ENCODE results near the gene CDH2. TPM values are rescaled to one million over a fixed set of nuclear protein-coding genes. Genes with fewer than 3 reads are reported as not detected.

Gene CDH2
- total RNA-seq, 1 experiment from 2014 or later: 15.0 TPM

- H3K4me1 ChIP-seq (ENCODE audit: insufficient read depth, low read length, poor library complexity, severe bottlenecking): no peaks in the 10 kb centered on the region
- CTCF ChIA-PET: no interaction called here
- H3K9me3 ChIP-seq (ENCODE audit: low read depth, low read length, poor library complexity, severe bottlenecking): no peaks in the 10 kb centered on the region
- POLR2A ChIA-PET (ENCODE audit: low non-redundant PET): no interaction called here
- H3K36me3 ChIP-seq (ENCODE audit: insufficient read depth, low read length, poor library complexity, severe bottlenecking): no peaks in the 10 kb centered on the region
- no TSS peak for BruUV-seq (replicated peaks)
- H3K27ac ChIP-seq (ENCODE audit: low read depth, low read length, poor library complexity, severe bottlenecking): no peak overlapping the region
- TF ChIP-seq EZH2 (IDR thresholded peaks at IDR 0.05; ENCODE audit: borderline replicate concordance, low read depth, low read length, poor library complexity, severe bottlenecking): no peak
- TF ChIP-seq CTCF (conservative IDR thresholded peaks at IDR 0.05; ENCODE audit: low read depth, low read length): no peak
- no peak overlapping the region for H3K4me3 ChIP-seq (ENCODE audit: low read depth, low read length, poor library complexity, severe bottlenecking)
- H3K27me3 ChIP-seq (replicated peaks; ENCODE audit: insufficient read depth, low read depth, low read length, poor library complexity): peaks cover 37% of the 10 kb centered on the region
- intact Hi-C loops (cut with micrococcal nuclease; ENCODE audit: unreplicated experiment): no loop called here
- DNase-seq (ENCODE audit: low spot score): no peak
These were observed 131.1 kb downstream of the CDH2 start for GRCh38 chr18:28045880-28046279.

GRCh38 chr18:28045176-28045810, 131.6 kb downstream of the CDH2 start:
- Histone ChIP-seq H3K4me3 (ENCODE audit: low read depth, low read length, poor library complexity, severe bottlenecking) (no peak overlapping the region), H3K27ac (ENCODE audit: low read depth, low read length, poor library complexity, severe bottlenecking) (no peak overlapping the region), H3K36me3 (ENCODE audit: insufficient read depth, low read length, poor library complexity, severe bottlenecking) (no peaks in the 10 kb centered on the region), H3K4me1 (ENCODE audit: insufficient read depth, low read length, poor library complexity, severe bottlenecking) (no peaks in the 10 kb centered on the region), H3K9me3 (ENCODE audit: low read depth, low read length, poor library complexity, severe bottlenecking) (no peaks in the 10 kb centered on the region), H3K27me3 (replicated peaks; ENCODE audit: insufficient read depth, low read depth, low read length, poor library complexity) (peaks cover 39% of the 10 kb centered on the region)
- no TSS peak for BruUV-seq (replicated peaks)
- ChIA-PET POLR2A (ENCODE audit: low non-redundant PET) (no interaction called here), CTCF (no interaction called here)
- DNase-seq (ENCODE audit: low spot score): no peak
- TF ChIP-seq CTCF (conservative IDR thresholded peaks at IDR 0.05; ENCODE audit: low read depth, low read length): no peak
- no peak for TF ChIP-seq EZH2 (IDR thresholded peaks at IDR 0.05; ENCODE audit: borderline replicate concordance, low read depth, low read length, poor library complexity, severe bottlenecking)
- intact Hi-C loops (cut with micrococcal nuclease; ENCODE audit: unreplicated experiment): no loop called here

- DNase-seq (ENCODE audit: low spot score): no peak
- intact Hi-C loops (cut with micrococcal nuclease; ENCODE audit: unreplicated experiment): no loop called here
- TF ChIP-seq EZH2 (IDR thresholded peaks at IDR 0.05; ENCODE audit: borderline replicate concordance, low read depth, low read length, poor library complexity, severe bottlenecking): no peak
- no peak for TF ChIP-seq CTCF (conservative IDR thresholded peaks at IDR 0.05; ENCODE audit: low read depth, low read length)
- Histone ChIP-seq H3K9me3 (ENCODE audit: low read depth, low read length, poor library complexity, severe bottlenecking) (no peaks in the 10 kb centered on the region), H3K4me1 (ENCODE audit: insufficient read depth, low read length, poor library complexity, severe bottlenecking) (no peaks in the 10 kb centered on the region), H3K36me3 (ENCODE audit: insufficient read depth, low read length, poor library complexity, severe bottlenecking) (no peaks in the 10 kb centered on the region), H3K4me3 (ENCODE audit: low read depth, low read length, poor library complexity, severe bottlenecking) (no peak overlapping the region), H3K27ac (ENCODE audit: low read depth, low read length, poor library complexity, severe bottlenecking) (no peak overlapping the region), H3K27me3 (replicated peaks; ENCODE audit: insufficient read depth, low read depth, low read length, poor library complexity) (peaks cover 27% of the 10 kb centered on the region)
- BruUV-seq (replicated peaks): no TSS peak
- ChIA-PET POLR2A (ENCODE audit: low non-redundant PET) (no interaction called here), CTCF (no interaction called here)
These were observed 132.9 kb downstream of the CDH2 start for GRCh38 chr18:28044036-28044435.

Data from A673 (cell line).